ENCODE measurements around the gene FAM117B.

FAM117B gene

DNA sequence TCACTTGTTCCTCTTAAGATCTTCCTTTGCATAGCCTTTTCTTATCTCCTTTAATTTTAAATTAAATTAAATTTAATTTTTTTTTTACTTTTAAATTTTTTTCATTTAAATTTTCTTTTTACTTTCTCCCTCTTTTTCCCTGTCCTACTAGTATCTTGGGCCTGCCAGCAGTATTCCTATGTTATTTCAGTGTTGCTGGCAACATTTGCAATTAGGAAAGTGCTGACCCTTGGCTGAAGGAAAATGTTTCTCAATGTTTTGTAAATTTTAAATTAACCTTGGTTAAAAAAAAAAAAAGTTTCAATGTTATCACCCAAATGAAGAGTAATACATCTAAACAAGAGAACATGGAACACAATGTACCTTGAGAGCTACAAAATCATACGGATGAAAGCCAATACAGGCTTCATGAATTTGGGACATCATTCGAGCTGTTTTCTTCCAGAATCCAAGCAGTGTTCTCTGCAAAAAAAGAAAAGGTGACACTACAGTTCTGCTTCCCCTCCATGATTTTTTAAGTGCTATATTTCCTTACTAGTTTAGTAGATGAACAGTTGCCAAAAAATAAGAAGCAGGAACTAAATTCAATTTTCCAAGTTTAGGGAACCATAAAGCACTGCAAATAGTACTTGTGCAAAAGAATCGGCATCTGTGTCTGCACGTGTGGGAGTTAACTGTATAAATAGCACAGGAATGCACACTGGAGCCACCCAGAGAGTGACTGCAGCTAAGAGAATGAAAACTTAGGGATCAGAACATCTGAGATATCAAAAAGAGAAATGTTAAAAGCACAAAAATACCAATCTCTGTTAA, 181.0 kb downstream of the FAM117B start:
- DNase-seq (ENCODE audit: low read depth), result no peak

DNA sequence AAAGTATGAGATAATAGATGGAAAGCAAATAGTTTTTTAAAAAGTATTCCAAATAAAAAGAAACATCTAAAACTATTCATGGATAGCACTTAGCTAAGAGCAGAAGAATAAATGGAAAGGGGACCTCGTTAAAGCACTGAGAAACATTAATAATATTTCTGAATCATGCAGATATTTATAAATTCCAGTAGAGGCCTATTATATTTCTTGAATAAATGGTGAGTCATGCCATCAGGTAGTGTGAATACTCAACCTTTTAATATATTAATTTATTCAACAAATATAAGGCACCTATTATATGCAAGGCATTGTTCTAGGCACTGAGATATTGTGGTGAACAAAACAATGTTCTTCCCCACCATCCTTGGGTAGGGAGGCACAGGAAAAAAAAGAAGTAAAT, 183.0 kb downstream of the FAM117B start:
- DNase-seq (ENCODE audit: low read depth), result no peak

DNA sequence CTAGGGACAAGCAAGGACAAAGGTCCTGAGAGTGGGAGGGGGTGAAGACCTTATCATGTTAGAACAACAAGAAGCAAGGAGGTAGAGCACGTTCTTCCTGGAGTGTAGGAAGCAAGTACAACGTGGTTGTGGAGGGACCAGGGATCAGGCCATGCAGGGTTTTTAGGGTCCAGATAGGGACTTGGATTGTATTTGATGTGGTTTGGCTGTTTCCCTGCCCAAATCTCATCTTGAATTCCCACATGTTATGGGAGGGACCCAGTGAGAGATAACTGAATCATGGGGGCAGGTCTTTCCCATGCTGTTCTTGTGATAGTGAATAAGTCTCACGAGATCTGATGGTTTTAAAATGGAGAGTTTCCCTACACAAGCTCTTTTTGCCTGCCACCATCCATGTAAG, 183.6 kb downstream of the FAM117B start:
- DNase-seq (ENCODE audit: low read depth), result no peak
